ENCODE data around the gene PLPP7.

PLPP7 gene

DNA sequence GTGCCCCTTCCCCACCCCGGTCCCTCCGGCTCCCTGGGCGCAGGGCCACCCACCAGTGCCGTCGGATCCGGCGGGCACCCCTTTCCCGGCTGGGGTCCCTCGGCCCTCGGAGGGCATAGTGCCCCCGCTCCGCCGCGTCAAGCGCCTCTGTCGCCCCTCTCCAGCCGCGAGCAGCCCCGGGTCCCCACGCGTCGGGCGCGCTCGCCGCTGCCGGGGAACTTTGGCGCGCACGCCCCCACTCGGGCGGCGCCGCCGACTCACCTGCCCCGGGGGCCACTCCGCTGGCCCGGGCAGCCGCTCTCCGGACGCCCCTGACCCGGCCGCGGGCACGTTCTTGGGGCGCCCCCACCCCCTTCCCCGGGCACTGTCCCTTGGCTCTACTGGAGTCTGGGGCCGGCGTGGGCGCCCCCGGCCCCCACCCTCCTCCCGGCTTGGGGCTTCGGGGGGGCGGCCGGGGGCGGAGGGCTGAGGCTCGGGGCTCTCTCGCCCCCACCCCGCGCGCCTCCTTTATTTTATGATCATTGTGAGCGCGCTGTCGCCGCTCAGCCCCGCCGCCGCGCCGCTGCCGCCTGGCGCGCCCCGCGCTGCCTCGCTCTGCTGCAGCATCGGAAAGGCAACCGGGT is 12.1 kb upstream of the PLPP7 start:
- TF ChIP-seq CTCF (IDR thresholded peaks at IDR 0.05; ENCODE audit: control extremely low read depth, extremely low read depth, low read depth, missing control alignments) = peak; percentile 25
- no peak for DNase-seq (ENCODE audit: extremely low spot score)
- CTCF ChIA-PET = interaction anchor here (1.0 to 1.4 kb wide), 3 partner anchors 10 to 100 kb away, joined by 3 to 5 read pairs (median 4); no protein-coding TSS in a partner anchor
- POLR2A ChIA-PET = interaction anchor here (1.0 kb wide), 1 partner anchor 22 kb away, joined by 3 read pairs; no protein-coding TSS in a partner anchor

DNA sequence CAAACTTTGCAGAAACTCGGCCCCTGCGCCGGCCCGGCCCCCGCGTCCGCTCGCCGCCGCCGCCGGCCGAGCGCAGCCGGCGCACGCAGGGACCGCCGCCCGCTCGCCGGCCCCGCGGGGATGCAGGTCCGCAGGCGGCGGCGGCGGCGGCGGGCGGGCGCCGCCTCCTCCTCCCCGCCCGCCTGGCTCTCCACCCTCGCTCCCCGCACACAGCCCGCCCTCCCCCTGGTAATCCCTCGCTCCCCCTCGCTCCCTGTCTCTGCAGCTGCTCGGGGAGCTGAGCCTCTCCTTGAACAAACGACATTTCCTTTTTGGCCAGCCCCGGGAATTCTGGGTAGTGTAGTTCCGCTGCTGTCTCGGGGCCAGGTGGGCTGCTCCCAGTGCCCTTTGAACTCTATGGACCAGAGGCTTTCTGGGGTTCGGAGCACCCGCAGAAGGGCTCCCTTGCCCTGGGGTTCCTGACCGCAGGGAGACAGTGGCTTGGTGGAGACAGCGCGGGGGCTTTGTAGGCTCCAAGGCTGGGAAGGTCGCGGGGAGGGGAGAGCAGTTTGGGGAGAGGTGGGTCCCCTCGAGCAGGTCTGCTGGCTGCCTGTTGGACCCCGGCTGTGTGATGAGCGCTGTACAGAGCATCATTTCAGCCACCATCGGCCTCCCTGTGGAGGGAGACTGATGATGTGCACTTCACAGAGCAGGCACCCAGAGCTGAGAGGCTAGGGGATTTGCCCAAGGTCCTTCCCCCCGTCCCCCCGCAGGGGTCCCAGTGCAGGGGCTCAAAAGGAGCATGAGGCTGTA is 11.4 kb upstream of the PLPP7 start:
- ChIA-PET POLR2A (interaction anchor here (0.5 to 1.0 kb wide), 4 partner anchors 21 to 1546 kb away, joined by 3 to 6 read pairs (median 4); no protein-coding TSS in a partner anchor), CTCF (interaction anchor here (1.2 to 2.9 kb wide), 4 partner anchors 11 to 59 kb away, joined by 3 to 10 read pairs (median 4); partner anchors contain the start of gene PLPP7)
- no peak for TF ChIP-seq CTCF (IDR thresholded peaks at IDR 0.05; ENCODE audit: control extremely low read depth, extremely low read depth, low read depth, missing control alignments)
- peak; percentile 87 for DNase-seq (ENCODE audit: extremely low spot score)

- TF ChIP-seq CTCF (IDR thresholded peaks at IDR 0.05; ENCODE audit: control extremely low read depth, extremely low read depth, low read depth, missing control alignments) = no peak
- POLR2A ChIA-PET = interaction anchor here (0.5 kb wide), 1 partner anchor 120 kb away, joined by 6 read pairs; no protein-coding TSS in a partner anchor
- DNase-seq (ENCODE audit: extremely low spot score) = no peak
- CTCF ChIA-PET = interaction anchor here (1.2 to 2.9 kb wide), 4 partner anchors 10 to 58 kb away, joined by 3 to 10 read pairs (median 4); partner anchors contain the start of gene PLPP7
Observed at GRCh38 chr9:131278702-131279111, 10.8 kb upstream of the PLPP7 start.

DNA sequence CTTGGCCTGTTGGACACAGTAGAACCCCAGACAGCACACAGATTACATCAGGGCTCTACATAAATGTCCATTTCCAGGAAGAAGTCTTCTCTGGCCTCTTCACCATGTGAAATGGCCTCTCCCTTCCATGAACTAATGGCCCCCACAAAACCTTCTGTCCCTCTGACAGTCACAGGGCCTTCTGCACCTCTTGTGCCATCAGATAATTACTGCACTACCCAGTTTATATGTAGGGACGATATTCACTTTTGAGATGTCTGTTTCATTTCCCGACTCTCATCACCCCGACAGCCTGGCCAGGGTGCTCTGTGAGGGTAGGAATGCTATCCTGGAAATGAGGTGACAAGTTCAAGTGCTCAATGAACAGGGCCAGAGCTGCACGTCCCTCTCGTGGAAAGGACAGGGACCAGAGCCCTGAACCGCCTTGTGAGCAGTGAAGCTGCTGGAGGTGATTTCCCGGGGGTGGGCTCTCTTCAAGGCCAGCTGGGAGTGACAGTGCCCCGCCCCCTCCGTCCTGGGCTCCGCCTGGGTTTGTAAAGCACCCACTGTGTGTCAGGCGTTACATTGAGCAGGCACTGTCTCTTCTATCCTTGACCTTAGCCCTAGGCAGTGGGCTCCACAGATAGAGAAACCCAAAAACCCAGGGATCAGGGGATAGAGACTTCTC is 10.2 kb upstream of the PLPP7 start:
- ChIA-PET POLR2A (no interaction called here), CTCF (interaction anchor here (0.8 to 2.9 kb wide), 5 partner anchors 10 to 112 kb away, joined by 3 to 10 read pairs (median 3); partner anchors contain the start of gene PLPP7)
- TF ChIP-seq CTCF (IDR thresholded peaks at IDR 0.05; ENCODE audit: control extremely low read depth, extremely low read depth, low read depth, missing control alignments) = no peak
- no peak for DNase-seq (ENCODE audit: extremely low spot score)

DNA sequence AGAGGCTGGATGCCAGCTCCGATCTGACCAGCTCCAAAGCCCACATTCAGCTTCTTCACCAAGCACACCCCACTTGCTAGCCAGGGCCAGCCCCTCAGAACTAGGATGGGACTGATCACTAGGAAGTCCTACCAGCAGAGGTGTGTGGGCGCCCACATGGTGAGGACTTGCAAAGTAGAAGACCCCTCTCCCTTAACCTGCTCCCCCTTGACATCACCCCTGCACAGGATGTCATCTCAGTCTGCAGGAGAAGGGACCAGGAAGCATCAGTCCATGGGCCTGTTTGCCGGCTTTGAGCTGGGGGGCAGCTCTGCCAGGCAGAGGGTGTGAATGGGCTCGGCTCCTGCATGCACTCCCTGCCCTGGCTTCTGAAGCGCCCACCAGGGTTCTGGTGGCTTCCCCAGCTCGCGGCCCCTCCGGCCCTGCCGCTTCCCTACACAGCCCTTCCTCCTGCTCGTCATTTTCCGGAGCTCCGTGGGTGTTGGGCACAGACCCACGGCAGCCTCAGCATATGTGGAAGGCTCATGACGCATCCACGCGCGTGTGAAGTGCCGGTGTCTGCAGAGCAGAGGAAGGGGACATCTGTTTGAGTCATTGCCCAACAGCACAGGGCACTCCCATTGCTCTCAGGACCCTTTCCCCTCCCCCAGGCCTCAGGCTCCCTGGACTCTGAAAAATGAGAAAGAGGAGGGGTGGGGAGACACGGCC is 9.5 kb upstream of the PLPP7 start:
- ChIA-PET CTCF (interaction anchor here (0.8 to 2.9 kb wide), 3 partner anchors 9 to 112 kb away, joined by 3 to 10 read pairs (median 3); partner anchors contain the start of gene PLPP7), POLR2A (interaction anchor here (0.5 kb wide), 1 partner anchor 1040 kb away, joined by 3 read pairs; no protein-coding TSS in a partner anchor)
- TF ChIP-seq CTCF (IDR thresholded peaks at IDR 0.05; ENCODE audit: control extremely low read depth, extremely low read depth, low read depth, missing control alignments) = no peak
- no peak for DNase-seq (ENCODE audit: extremely low spot score)

All from GM10248 (cell line).